ENCODE results near the gene KCNAB1. TPM values are rescaled to one million over a fixed set of nuclear protein-coding genes. Genes with fewer than 3 reads are reported as not detected.

Gene KCNAB1
- total RNA-seq, 1 donor from 2014 or later = 0.79 TPM

- TF ChIP-seq, protein P1, sequence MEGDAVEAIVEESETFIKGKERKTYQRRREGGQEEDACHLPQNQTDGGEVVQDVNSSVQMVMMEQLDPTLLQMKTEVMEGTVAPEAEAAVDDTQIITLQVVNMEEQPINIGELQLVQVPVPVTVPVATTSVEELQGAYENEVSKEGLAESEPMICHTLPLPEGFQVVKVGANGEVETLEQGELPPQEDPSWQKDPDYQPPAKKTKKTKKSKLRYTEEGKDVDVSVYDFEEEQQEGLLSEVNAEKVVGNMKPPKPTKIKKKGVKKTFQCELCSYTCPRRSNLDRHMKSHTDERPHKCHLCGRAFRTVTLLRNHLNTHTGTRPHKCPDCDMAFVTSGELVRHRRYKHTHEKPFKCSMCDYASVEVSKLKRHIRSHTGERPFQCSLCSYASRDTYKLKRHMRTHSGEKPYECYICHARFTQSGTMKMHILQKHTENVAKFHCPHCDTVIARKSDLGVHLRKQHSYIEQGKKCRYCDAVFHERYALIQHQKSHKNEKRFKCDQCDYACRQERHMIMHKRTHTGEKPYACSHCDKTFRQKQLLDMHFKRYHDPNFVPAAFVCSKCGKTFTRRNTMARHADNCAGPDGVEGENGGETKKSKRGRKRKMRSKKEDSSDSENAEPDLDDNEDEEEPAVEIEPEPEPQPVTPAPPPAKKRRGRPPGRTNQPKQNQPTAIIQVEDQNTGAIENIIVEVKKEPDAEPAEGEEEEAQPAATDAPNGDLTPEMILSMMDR (conservative IDR thresholded peaks at IDR 0.05) = no peak
- Mint-ChIP-seq H3K4me3 (no peak overlapping the region), H3K27me3 (ENCODE audit: low read depth) (peaks cover 6% of the 10 kb centered on the region), H3K27ac (ENCODE audit: unreplicated experiment) (no peak overlapping the region), H3K36me3 (ENCODE audit: low read depth) (no peaks in the 10 kb centered on the region), H3K9me3 (no peaks in the 10 kb centered on the region), H3K4me1 (peaks cover 5% of the 10 kb centered on the region)
- no peak for DNase-seq (ENCODE audit: low read depth, low spot score)
Observed at GRCh38 chr3:156390846-156391245, 270.5 kb downstream of the KCNAB1 start.

- TF ChIP-seq, protein P1 (conservative IDR thresholded peaks at IDR 0.05) = no peak
- Mint-ChIP-seq H3K4me3 (no peak overlapping the region), H3K27me3 (ENCODE audit: low read depth) (peaks cover 9% of the 10 kb centered on the region), H3K4me1 (no peaks in the 10 kb centered on the region), H3K36me3 (ENCODE audit: low read depth) (no peaks in the 10 kb centered on the region), H3K9me3 (no peaks in the 10 kb centered on the region), H3K27ac (ENCODE audit: unreplicated experiment) (no peak overlapping the region)
- no peak for DNase-seq (ENCODE audit: low read depth, low spot score)
Observed at GRCh38 chr3:156395961-156396710, 275.8 kb downstream of the KCNAB1 start.

DNA sequence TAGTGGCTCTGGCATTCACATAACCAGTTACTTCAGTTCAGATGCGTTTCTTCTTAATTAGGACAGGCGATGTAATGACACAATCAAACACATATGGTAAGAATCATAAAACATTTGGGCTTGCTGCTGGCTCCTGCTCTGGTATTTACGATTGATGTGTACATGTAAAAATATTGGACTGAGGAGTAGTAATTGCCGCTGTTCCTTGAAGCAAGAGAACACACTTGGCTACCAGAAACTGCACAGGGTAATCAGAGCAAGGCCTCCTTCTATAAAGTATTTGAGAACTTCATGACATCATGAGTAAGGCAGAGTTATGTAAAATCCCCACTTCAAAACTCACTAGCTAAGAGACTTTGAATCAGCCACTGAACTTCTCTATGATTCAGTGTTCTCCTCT, 276.5 kb downstream of the KCNAB1 start:
- Mint-ChIP-seq H3K36me3 (ENCODE audit: low read depth) (no peaks in the 10 kb centered on the region), H3K9me3 (no peaks in the 10 kb centered on the region), H3K4me1 (no peaks in the 10 kb centered on the region), H3K27ac (ENCODE audit: unreplicated experiment) (no peak overlapping the region), H3K27me3 (ENCODE audit: low read depth) (peaks cover 8% of the 10 kb centered on the region), H3K4me3 (no peak overlapping the region)
- TF ChIP-seq, protein P1 (conservative IDR thresholded peaks at IDR 0.05) = no peak
- DNase-seq (ENCODE audit: low read depth, low spot score) = no peak

- H3K27ac Mint-ChIP-seq (ENCODE audit: unreplicated experiment) = no peak overlapping the region
- H3K4me3 Mint-ChIP-seq = no peak overlapping the region
- no peaks in the 10 kb centered on the region for H3K4me1 Mint-ChIP-seq
- no peaks in the 10 kb centered on the region for H3K36me3 Mint-ChIP-seq (ENCODE audit: low read depth)
- TF ChIP-seq, protein P1 (conservative IDR thresholded peaks at IDR 0.05) = no peak
- no peaks in the 10 kb centered on the region for H3K9me3 Mint-ChIP-seq
- peaks cover 5% of the 10 kb centered on the region for H3K27me3 Mint-ChIP-seq (ENCODE audit: low read depth)
- no peak for DNase-seq (ENCODE audit: low read depth, low spot score)
Observed at GRCh38 chr3:156397534-156397933, 277.2 kb downstream of the KCNAB1 start.

DNA sequence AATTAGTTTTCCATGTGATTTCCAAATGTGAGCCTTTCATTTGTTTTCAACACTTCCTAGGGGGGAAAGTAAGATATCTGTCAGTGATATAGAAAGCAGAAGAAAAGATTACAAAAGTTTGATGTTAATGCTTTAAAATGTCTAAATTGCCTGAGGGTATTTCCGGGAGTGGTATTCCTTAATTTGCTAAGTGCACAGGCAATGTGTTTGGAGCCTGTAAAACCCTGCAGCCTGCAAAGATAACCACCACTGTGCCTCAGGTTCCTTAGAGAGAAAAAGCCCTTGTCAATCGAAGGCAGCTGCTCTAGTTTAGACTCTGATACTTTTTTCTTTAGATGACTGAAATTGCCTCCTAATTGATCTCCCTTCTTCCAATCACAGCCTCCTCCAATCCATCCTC, 279.7 kb downstream of the KCNAB1 start:
- Mint-ChIP-seq H3K4me1 (peaks cover 11% of the 10 kb centered on the region), H3K9me3 (no peaks in the 10 kb centered on the region), H3K36me3 (ENCODE audit: low read depth) (no peaks in the 10 kb centered on the region), H3K4me3 (no peak overlapping the region), H3K27ac (ENCODE audit: unreplicated experiment) (no peak overlapping the region), H3K27me3 (ENCODE audit: low read depth) (peaks cover 2% of the 10 kb centered on the region)
- TF ChIP-seq, protein P1 (conservative IDR thresholded peaks at IDR 0.05) = no peak
- DNase-seq (ENCODE audit: low read depth, low spot score) = no peak

Measured in neural crest cell (in vitro differentiated cells).